NT2/D1 (cell line): ENCODE measurements around the gene EXD3.
"Not testable (repeated sequence)": the region's sequence is repeated elsewhere in the genome, so short reads cannot be mapped to it uniquely, and the experiment has no call there.

Experiments used
- DNase-seq: peaks from one replicate; pipeline ENCODE4 v3.0.0-alpha.2; 2011; ENCODE audit warnings: low read depth, low spot score
- H3K27me3 ChIP-seq: 2 replicates; pipeline ENCODE4 v1.6.0; 2011; ENCODE audit warnings: mild to moderate bottlenecking; ENCODE audit not compliant: insufficient read length, insufficient read depth
- H3K36me3 ChIP-seq: 2 replicates; pipeline ENCODE4 v1.6.1; 2011; ENCODE audit warnings: mild to moderate bottlenecking, low read length, mixed read lengths; ENCODE audit not compliant: insufficient read depth, insufficient read length
- H3K4me1 ChIP-seq: 2 replicates; pipeline ENCODE4 v1.5.1; 2011; ENCODE audit not compliant: insufficient read depth, insufficient read length
- H3K4me3 ChIP-seq: 2 replicates; pipeline ENCODE4 v1.5.1; 2011; ENCODE audit warnings: low read depth; ENCODE audit not compliant: insufficient read length
- H3K9ac ChIP-seq: 2 replicates; pipeline ENCODE4 v1.6.0; 2011; ENCODE audit warnings: low read depth; ENCODE audit not compliant: insufficient read length
- H3K9me3 ChIP-seq: 2 replicates; pipeline ENCODE4 v1.5.1; 2011; ENCODE audit warnings: mild to moderate bottlenecking, low read length; ENCODE audit not compliant: insufficient read depth
- SUZ12 ChIP-seq: IDR thresholded peaks from 2 replicates; pipeline ENCODE4 v1.6.1; 2011; ENCODE audit not compliant: insufficient read length, insufficient read depth; ENCODE audit errors: extremely low read depth
- YY1 ChIP-seq: IDR thresholded peaks from 2 replicates; pipeline ENCODE4 v1.6.1; 2011; ENCODE audit not compliant: insufficient read length, insufficient read depth
- ZNF274 ChIP-seq: IDR thresholded peaks from 2 replicates; pipeline ENCODE4 v1.6.1; 2011; ENCODE audit warnings: mild to moderate bottlenecking, low read depth, low read length

EXD3 gene, protein sequence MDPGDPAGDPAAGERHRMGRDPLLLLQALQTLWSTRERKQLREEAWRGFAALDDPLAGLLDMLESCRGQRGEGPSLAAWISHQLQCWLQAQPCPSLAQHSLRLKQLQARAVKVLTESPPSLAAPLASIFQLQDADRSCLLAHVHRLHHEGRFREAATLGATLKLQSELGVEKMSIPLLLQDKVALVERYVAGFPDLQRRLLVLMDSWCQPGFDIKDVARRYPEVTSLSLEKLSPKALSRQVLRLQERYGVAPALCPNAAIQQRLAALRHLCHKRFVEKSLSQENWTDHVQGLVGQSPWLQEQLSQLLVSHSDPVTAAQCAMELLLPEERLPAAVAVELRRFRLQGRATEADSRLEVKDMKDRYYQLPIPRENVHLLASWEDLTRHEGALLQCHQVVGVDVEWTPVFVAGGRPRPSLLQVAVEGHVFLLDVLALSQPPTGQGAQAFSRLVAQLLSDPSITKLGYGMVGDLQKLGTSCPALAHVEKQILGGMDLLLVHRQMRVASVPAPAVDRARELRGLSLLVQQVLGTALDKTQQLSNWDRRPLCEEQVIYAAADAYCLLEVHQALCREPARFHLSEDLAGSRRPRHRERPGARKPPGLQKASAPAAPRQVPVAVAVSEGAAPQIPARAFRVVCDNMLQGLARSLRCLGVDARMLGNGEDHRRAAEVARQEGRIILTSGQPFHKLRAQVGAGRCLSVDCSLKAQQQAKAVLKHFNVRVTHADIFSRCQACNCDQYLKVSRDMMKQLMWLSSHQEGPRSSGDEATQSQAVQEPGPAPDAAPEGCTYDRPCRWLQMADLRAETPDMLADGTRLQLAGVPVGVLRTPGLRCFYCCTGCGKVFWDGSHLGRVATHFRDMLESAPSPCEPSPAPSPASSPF

GRCh38 chr9:137422604-137423513 is at the start of gene EXD3, which contains the start of gene NOXA1:
EXD3 (minus strand) TSS chr9:137423162; CDS start chr9:137395357, 27,805 bp downstream.
NOXA1 (plus strand) TSS chr9:137423393; CDS start chr9:137423530, 137 bp downstream.
- peak; percentile 87 for DNase-seq
- peaks cover 5% of the 10 kb centered on the region for H3K36me3 ChIP-seq
- no peaks in the 10 kb centered on the region for H3K9me3 ChIP-seq
- H3K4me1 ChIP-seq: peaks cover 9% of the 10 kb centered on the region
- peaks cover 20% of the 10 kb centered on the region for H3K27me3 ChIP-seq
- peak within 1 kb of the TSS; percentile 86 for H3K9ac ChIP-seq
- peak within 1 kb of the TSS; percentile 78 for H3K4me3 ChIP-seq
- TF ChIP-seq SUZ12 (no peak), YY1 (no peak), ZNF274 (no peak)

DNA sequence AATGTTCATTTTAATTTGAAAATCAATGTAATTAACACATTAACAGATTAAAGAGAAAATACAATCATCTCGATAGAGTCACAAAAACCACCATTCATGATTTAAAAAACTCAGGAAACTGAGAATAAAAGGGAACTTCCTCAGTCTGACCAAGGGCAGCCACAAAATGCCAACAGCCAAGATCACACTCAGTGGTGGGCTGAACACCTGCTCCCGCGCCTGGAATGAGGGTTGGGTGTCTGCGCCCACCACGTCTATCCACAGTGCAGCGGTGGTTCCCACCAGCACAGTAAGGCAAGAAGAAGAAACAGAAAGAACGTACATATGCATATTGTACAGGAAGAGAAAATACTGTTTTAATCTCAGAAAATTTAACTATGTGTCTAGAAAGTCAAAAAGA is 47.8 kb upstream of the EXD3 start:
- no peak for DNase-seq
- H3K9me3 ChIP-seq: peaks cover 15% of the 10 kb centered on the region; the same call in 1 of the 2 replicates
- H3K27me3 ChIP-seq: no peaks in the 10 kb centered on the region
- H3K4me3 ChIP-seq: no peak overlapping the region
- H3K36me3 ChIP-seq: no peaks in the 10 kb centered on the region
- TF ChIP-seq SUZ12 (no peak), ZNF274 (no peak), YY1 (no peak)
- no peak overlapping the region for H3K9ac ChIP-seq
- no peaks in the 10 kb centered on the region for H3K4me1 ChIP-seq

DNA sequence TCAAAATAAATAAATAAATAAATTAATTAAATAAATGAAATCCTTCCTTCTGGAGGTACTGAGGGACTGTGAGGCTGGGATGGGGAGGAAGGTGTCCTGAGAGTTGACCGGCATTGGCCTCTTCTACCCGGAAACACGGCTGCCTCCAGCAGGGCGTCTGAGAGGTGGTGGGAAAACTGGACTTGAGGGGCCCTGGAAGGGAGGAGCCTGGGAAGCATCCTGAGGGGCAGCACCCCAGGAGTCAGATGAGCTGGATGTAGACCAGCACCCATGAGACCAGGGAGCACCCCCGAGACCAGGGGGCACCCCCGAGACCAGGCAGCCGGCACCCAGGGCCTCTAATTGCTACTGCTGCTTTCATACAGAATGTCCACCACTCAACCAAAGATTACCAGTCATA is 44.9 kb upstream of the EXD3 start:
- no peak overlapping the region for H3K4me3 ChIP-seq

GRCh38 chr9:137467161-137467581 is 44.2 kb upstream of the EXD3 start:
- Histone ChIP-seq H3K9me3 (no peaks in the 10 kb centered on the region), H3K4me1 (peaks cover 2% of the 10 kb centered on the region), H3K27me3 (peaks cover 11% of the 10 kb centered on the region), H3K36me3 (no peaks in the 10 kb centered on the region), H3K4me3 (no peak overlapping the region), H3K9ac (no peak overlapping the region)
- TF ChIP-seq SUZ12 (no peak), YY1 (no peak), ZNF274 (no peak)
- DNase-seq: no peak

More for the DNA sequence above, 44.9 kb upstream of the EXD3 start:
- no peak overlapping the region for H3K9ac ChIP-seq
- no peaks in the 10 kb centered on the region for H3K36me3 ChIP-seq
- peaks cover 2% of the 10 kb centered on the region for H3K4me1 ChIP-seq
- TF ChIP-seq SUZ12: no peak
- no peak for TF ChIP-seq ZNF274
- TF ChIP-seq YY1: no peak
- no peak for DNase-seq
- H3K27me3 ChIP-seq: peaks cover 4% of the 10 kb centered on the region
- H3K9me3 ChIP-seq: peaks cover 2% of the 10 kb centered on the region; the same call in 1 of the 2 replicates

DNA sequence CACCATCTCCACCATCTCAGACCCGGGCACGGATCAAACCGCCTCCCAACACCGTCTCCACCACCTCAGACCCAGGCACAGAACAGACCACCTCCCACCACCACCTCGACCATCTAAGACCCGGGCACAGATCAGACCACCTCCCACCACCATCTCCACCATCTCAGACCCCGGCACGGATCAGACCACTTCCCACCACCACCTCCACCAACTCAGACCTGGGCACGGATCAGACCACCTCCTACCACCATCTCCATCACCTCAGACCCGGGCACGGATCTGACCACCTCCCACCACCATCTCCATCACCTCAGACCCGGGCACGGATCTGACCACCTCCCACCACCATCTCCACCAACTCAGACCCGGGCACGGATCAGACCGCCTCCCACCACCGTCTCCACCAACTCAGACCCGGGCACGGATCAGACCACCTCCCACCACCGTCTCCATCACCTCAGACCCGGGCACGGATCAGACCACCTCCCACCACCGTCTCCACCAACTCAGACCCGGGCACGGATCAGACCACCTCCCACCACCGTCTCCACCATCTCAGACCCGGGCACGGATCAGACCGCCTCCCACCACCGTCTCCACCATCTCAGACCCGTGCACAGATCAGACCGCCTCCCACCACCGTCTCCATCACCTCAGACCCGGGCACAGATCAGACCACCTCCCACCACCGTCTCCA is 43.6 kb upstream of the EXD3 start:
- not testable (repeated sequence) for H3K36me3 ChIP-seq

GRCh38 chr9:137465720-137466388 is 42.9 kb upstream of the EXD3 start:
- Histone ChIP-seq H3K4me3 (no peak overlapping the region), H3K27me3 (peaks cover 15% of the 10 kb centered on the region), H3K36me3 (no peaks in the 10 kb centered on the region), H3K9ac (no peak overlapping the region), H3K4me1 (peaks cover 4% of the 10 kb centered on the region), H3K9me3 (no peaks in the 10 kb centered on the region)
- DNase-seq: no peak
- TF ChIP-seq ZNF274 (no peak), YY1 (no peak), SUZ12 (no peak)

More for the DNA sequence above, 43.6 kb upstream of the EXD3 start:
- DNase-seq, H3K9me3 ChIP-seq, H3K9ac ChIP-seq, H3K4me3 ChIP-seq, H3K4me1 ChIP-seq: not testable (repeated sequence)
- peaks cover 15% of the 10 kb centered on the region for H3K27me3 ChIP-seq
